ENCODE data around the gene SPATS2L. TPM values are rescaled to one million over a fixed set of nuclear protein-coding genes. Genes with fewer than 3 reads are reported as not detected.
A peak's percentile ranks its signal among the peaks of the same experiment; 100 is the strongest.

The SPATS2L gene
- total RNA-seq, 1 experiment from 2014 or later: 223 TPM

- no peak for DNase-seq (ENCODE audit: low read depth)
Measured at GRCh38 chr2:200348897-200349563, 42.5 kb downstream of the SPATS2L start.

- DNase-seq (ENCODE audit: low read depth): no peak
Measured at GRCh38 chr2:200349868-200350267, 43.4 kb downstream of the SPATS2L start.

GRCh38 chr2:200350850-200351285 is 44.4 kb downstream of the SPATS2L start:
- no peak for DNase-seq (ENCODE audit: low read depth)

DNA sequence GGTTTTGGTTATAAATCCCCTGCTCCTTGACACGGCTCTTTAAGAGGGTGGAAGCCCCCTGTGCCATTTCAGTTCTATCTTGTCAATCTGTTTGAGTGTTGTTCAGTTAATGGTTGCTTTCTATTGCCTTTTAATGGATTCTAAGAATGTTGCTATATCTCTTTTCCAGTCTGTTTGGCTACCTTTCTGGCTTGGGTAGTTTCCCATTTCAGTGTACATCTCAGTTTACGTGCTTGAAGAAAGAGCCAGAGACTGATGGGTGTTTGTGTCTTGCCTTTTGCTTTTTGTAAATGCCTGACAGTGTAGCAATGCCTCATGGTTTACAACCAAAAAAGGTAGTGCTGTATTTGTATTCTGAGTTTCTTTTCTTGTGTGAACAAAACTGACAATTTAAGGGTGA is 45.3 kb downstream of the SPATS2L start:
- DNase-seq (ENCODE audit: low read depth): no peak

- DNase-seq (ENCODE audit: low read depth): peak; percentile 67
Measured at GRCh38 chr2:200352636-200353035, 46.1 kb downstream of the SPATS2L start.

GRCh38 chr2:200353120-200353519 is 46.6 kb downstream of the SPATS2L start:
- DNase-seq (ENCODE audit: low read depth): no peak

- no peak for DNase-seq (ENCODE audit: low read depth)
Measured at GRCh38 chr2:200353874-200354273, 47.4 kb downstream of the SPATS2L start.

DNA sequence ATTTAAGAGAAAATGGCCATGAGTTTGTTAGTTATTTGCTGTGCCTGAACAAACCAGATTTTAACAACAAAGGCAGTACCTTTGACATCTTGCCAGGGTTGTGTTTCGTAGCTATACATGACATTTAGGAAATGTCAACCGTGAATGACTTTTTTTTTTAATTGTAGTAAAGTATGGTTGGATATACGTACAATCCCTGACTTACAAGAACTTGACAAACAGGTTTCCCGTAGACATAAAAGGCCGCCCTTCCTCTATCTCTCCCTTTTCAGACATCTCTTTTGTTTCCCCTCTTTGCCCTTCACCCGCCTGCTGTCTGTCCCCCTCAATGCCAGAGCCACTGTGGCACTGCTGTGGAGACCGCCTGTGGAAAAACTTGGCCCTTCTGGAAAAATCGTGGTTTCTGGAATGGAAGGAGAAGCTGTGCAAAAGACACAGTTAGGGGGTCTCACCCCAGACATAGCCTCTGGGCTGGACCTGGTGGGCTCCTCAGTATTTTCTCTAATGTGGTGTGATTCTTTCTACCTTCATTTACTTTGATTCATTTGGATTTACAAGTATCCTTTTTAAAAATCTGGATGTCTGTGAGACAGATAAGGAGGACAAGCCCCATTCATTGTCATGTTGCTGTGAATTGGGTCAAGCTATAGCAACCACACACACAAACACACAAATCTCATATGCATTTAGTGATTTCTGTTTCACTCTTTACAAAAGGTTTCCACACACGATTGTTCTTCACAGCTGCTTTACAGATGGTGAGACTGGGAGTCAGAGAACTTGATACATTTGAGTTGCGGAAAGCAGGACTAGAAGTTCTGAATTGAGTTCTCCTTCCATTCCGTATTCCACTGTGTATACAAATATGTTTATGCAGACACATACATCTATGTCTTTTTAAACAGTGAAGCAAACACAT is 48.6 kb downstream of the SPATS2L start:
- no peak for DNase-seq (ENCODE audit: low read depth)

DNA sequence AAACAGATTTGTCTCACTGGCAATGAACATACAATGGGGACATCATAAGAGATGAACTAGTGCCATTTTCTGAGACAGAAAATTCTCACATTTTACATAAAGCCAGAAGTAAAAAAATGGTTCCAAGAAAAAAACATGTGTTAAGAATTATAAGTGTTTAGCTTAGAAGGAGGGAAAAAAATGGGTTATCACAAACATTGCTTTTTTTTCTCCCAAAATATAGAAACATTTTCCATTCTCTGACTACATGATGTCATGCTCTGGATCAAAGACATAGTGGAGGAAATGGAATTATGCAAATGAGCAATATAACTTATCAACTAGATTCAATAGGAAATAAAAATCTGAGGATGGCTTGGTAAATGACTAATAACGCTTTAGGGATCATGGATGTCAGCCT is 49.8 kb downstream of the SPATS2L start:
- no peak for DNase-seq (ENCODE audit: low read depth)

DNA sequence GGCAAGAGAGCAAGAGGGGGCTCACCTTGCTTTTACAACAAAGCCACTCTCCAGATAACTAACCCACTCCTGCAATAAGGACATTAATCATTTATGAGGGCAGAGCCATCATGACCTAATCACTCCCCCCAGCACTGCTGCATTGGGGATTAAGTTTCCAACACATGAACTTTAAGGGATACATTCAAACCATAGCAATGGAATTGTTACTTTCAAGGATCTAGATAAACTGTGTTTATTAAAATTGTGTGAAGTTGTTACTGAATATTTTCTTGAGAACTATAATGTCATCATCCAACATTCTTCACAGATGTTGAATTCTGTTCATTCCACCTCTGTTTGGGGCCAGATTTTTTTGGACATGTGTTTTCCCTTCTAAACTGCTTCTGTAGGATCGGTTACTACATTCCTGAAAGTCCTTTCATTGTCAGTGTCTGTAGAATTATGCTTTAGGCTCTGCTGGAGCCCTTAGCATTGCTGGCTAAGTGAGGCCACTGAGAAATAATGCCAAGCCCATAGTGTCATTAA is 50.4 kb downstream of the SPATS2L start:
- peak; percentile 20 for DNase-seq (ENCODE audit: low read depth)

- DNase-seq (ENCODE audit: low read depth): no peak
Measured at GRCh38 chr2:200357845-200358244, 51.4 kb downstream of the SPATS2L start.

DNA sequence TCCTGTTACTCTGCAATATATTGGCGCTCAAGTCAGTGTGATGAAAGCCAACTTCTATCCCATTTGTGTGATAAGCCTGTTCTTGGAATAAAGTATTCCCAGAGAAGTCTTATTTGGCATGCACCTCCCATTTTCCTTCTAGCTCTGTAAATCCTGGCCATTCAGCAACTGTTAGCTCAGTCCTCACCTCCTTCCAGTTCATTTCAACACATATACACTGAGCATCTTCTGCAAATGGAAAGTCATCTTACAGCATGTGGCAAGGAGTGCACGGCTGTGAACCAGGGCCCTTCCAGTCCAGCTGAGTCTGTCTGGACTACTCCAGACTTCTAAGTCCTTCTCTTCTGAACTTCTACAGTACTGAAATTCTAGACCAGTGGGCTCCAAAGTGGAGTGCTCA is 53.1 kb downstream of the SPATS2L start:
- no peak for DNase-seq (ENCODE audit: low read depth)

DNA sequence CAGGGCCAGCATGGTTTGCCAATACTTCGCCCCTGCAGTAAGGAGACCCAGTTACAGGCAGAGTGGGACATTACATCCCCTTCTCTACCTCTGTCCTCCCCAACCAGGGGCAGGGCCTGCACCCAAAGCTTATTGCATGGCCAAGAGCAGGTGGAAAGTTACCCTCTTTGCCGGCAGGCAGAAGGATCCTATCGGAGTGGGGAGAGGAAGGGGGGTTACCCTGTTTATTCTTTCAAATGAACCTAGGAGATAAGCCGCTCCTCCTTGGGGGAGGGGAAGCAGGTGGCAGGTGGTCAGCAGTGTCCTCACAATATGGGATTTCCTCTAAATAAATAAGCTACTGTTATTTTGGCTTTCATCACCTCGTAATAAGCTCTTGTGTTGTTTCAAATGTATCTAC is 53.9 kb downstream of the SPATS2L start:
- DNase-seq (ENCODE audit: low read depth): no peak

DNA sequence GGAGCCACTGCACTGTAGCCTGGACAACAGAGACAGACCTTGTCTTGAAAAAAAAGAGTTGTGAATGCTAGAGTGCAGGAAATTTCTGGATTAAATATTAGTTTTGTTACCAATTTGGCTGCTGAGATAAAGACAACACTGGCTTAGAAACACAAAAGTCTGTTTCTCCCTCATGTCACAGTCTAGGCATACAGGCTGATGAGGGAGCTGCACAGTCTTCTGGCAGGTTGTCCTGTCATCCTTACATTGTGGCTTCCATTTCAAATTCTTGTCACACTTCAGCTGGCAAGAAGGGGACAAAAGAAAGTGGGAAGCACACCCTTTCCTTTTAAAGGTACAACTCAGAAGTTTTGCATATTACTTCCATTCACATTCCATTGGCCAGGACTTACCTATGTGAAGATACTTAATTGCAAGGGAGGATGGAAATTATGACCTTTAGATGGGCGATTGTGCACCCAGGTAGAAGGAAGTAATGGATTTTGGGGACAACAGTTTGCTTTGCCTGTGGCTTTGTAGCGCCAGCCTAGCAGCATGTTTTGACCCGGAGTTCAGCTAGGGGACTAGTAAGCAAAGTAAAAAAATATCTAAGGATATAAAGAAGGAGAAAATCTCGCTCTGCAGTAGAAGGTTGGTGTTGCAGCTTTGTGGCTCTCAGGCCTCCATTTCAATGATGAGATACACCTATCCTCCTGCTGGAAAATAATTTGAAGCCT is 55.9 kb downstream of the SPATS2L start:
- no peak for DNase-seq (ENCODE audit: low read depth)

DNA sequence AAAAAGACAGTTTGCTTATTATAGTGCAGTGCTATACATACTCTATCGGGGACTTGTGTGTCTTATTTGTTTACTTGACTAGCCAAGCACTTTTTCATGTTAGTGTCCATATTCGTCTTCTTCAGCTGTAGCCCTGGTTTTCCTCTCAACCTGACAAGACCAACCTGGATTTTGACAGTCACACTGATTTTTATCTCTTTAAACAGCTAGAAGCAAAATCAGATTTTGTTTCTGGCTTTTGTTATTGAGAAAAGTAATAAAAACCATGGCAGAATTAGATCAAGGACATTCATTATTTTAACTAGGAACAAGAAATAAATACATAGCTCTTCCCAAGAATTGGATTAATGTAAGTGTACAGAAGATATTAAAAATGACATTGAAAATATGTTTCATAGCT is 56.8 kb downstream of the SPATS2L start:
- DNase-seq (ENCODE audit: low read depth): no peak

DNA sequence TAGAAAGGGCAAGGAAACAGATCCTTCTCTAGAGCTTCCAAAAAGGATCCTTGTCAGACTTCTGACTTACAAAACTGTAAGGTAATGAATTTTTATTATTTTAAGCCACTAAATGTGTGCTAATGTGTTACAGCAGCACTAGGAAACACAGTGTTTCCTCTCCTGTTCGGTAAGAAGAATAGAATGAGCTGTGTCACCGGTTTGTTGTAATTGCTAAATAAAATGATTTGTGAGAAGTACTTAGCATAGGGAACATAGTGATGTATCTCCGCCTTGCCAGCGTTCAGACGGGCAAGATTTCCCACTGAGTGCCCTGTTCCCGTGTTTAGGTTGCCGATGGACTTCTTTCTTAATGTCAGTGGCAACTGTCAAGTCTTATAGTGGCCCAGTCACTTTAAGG is 57.6 kb downstream of the SPATS2L start:
- no peak for DNase-seq (ENCODE audit: low read depth)

GRCh38 chr2:200364620-200365019 is 58.1 kb downstream of the SPATS2L start:
- no peak for DNase-seq (ENCODE audit: low read depth)

DNA sequence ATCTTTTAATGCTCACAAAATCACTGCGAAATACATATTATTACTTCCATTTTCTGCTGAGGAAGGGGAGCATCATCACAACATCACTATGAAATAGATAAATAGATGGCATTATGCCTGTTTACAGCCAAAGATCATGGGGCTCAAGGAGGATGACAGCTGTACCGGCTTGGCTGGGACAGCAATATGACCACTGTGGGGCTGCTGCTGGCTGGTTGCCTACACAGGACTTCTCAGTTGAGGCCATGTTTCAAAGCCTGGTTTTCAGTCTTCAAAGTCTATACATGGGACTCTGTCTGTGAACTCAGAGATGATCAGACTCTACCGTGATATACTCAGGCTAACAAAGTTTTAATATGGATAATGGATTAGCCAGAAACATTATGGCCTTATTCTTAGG is 58.7 kb downstream of the SPATS2L start:
- no peak for DNase-seq (ENCODE audit: low read depth)

DNA sequence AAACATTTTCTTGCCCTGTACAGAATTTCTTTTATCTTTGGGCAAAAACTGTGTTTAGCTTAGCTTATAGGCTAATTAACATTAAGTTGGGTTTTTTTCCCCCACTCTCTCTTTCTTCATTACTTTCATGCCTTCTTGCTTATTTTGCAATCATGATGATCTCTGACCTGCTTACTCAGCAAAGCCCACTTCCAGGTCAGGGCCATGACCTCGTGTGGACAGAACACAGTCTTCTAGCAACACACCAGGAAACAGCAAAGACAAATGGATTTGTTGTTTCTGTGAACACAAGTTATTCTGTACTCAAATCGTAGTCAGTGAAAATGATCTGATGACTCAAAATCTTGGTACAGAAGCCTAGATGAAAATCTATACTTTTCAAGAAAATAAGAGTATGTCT is 60.7 kb downstream of the SPATS2L start:
- no peak for DNase-seq (ENCODE audit: low read depth)

DNA sequence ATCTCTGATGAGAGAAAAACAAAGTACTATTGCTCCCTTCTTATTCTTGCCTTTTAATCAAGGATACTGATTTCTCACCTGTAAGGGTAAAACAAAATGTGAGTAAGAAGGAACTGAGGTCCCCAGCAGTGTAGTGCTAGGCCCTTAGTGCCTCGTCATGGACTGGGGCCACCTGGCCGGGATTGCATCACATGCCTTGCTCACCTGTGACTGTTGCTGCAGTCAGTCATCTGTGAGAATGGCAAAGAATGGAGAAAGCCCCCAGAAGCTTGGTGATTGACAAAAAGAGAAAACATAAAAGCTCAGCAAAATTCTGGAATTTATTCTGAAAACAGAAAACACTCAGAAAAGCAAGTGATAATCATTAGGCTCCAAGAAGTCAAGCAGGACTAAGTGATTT is 63.4 kb downstream of the SPATS2L start:
- no peak for DNase-seq (ENCODE audit: low read depth)

DNA sequence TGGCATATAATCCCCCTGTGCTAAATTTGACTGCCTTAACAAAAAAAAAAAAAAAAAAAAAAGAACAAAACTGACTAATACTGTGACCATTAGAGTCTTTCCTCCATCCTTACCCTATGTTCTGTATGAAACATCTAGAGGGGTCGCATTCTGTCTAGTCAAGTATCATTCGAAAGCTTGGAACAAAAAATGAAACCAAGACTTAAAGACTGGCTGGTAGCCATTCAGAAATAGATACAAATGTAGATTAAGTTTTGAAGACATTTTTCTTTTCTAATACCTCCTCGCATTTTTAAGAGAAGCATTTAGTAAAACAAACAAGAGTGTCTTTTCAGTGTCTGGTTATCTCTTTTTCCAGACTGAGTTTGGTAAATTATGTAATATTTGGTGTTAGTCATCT is 66.7 kb downstream of the SPATS2L start:
- DNase-seq (ENCODE audit: low read depth): no peak

DNA sequence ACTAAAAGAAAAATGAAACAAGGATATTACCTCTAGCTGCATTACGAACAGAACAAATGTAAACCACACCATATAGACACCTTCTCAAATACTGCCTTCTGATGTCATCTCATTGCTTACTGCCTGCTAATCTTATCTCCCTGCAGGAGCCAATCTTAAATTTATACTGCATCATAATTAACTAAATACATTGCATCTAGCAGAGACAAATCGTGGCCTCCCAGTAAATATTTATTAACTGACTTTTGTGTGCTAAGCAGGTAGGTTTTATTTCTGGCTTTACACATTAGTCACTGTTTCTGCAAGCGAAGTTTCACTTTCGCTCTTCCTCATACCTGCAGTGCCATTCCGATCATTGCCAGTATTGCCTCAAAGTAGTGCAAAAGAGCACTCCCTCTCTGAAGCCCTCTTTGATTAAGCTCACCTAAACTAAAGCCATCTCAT is 67.5 kb downstream of the SPATS2L start:
- DNase-seq (ENCODE audit: low read depth): no peak
